A673 (cell line): Measurements from ENCODE around the gene RAX2. TPM values are rescaled to one million over a fixed set of nuclear protein-coding genes. Genes with fewer than 3 reads are reported as not detected.

ENCODE experiments used
- BruUV-seq: library from RNA; stranded (reverse); fragments of 400-500 nt; replicated peaks from 2 replicates; lab custom pipeline; 2021; lab: Mats Ljungman, UMichigan
- CTCF ChIA-PET: fragments of 300-600 bp; sonication (Branson Sonifier 250); formaldehyde crosslinking; loops from one replicate; lab custom pipeline; 2022; ENCODE audit warnings: antibody characterized with exemption; lab: Charles Lee
- POLR2A ChIA-PET: fragments of 300-600 bp; sonication (Branson Sonifier 250); formaldehyde crosslinking; loops from one replicate; lab custom pipeline; 2022; ENCODE audit warnings: antibody characterized with exemption; ENCODE audit not compliant: low non-redundant PET; lab: Charles Lee
- DNase-seq: peaks from one replicate; pipeline ENCODE4 v3.0.0-alpha.2; 2015; ENCODE audit warnings: low spot score
- H3K27ac ChIP-seq: fragments of 200-600 bp; sonication (generic); 2 replicates; pipeline ENCODE4 v1.5.1; 2016; ENCODE audit warnings: mixed run types, low read depth, mild to moderate bottlenecking, mixed read lengths, antibody characterized with exemption, low read length; ENCODE audit not compliant: poor library complexity, severe bottlenecking
- H3K27me3 ChIP-seq: fragments of 200-600 bp; sonication (generic); replicated peaks from 2 replicates; pipeline ENCODE4 v1.6.1; 2017; ENCODE audit warnings: mixed run types, low read depth, mild to moderate bottlenecking, mixed read lengths, antibody characterized with exemption, low read length; ENCODE audit not compliant: insufficient read depth, poor library complexity
- H3K36me3 ChIP-seq: fragments of 200-600 bp; sonication (generic); 2 replicates; pipeline ENCODE4 v1.6.1; 2016; ENCODE audit warnings: mixed run types, mild to moderate bottlenecking, mixed read lengths, antibody characterized with exemption, low read length; ENCODE audit not compliant: insufficient read depth, poor library complexity, severe bottlenecking
- H3K4me1 ChIP-seq: fragments of 200-600 bp; sonication (generic); 2 replicates; pipeline ENCODE4 v1.6.1; 2017; ENCODE audit warnings: mixed run types, mild to moderate bottlenecking, mixed read lengths, antibody characterized with exemption, low read length; ENCODE audit not compliant: insufficient read depth, poor library complexity, severe bottlenecking
- H3K4me3 ChIP-seq: fragments of 200-600 bp; sonication (generic); 2 replicates; pipeline ENCODE4 v1.5.1; 2016; ENCODE audit warnings: low read depth, mixed run types, mild to moderate bottlenecking, mixed read lengths, low read length; ENCODE audit not compliant: poor library complexity, severe bottlenecking
- H3K9me3 ChIP-seq: fragments of 200-600 bp; sonication (generic); 2 replicates; pipeline ENCODE4 v1.6.1; 2016; ENCODE audit warnings: mixed run types, low read depth, mild to moderate bottlenecking, mixed read lengths, antibody characterized with exemption, low read length; ENCODE audit not compliant: poor library complexity, severe bottlenecking
- CTCF ChIP-seq: fragments of 300-800, 200-600 bp; sonication (generic); conservative IDR thresholded peaks from 2 replicates; pipeline ENCODE4 v1.5.1; 2017; ENCODE audit warnings: low read depth, mild to moderate bottlenecking, antibody characterized with exemption, low read length, moderate library complexity, mixed read lengths
- EZH2 ChIP-seq: fragments of 200-600 bp; sonication (generic); IDR thresholded peaks from 2 replicates; pipeline ENCODE4 v1.6.1; 2017; ENCODE audit warnings: borderline replicate concordance, low read depth, mild to moderate bottlenecking, mixed read lengths, antibody characterized with exemption, low read length; ENCODE audit not compliant: poor library complexity, severe bottlenecking
- intact Hi-C: fragments of 100-400 bp; cut with micrococcal nuclease; formaldehyde crosslinking; loops from one replicate; pipeline ENCODE4 v1.10.0; 2022; ENCODE audit not compliant: unreplicated experiment
- total RNA-seq: library from RNA; stranded (reverse); gene quantifications from 2 replicates; pipeline ENCODE4 v1.2.3, GENCODE V29; 2021

Gene RAX2
- total RNA-seq, 1 experiment from 2014 or later, result not detected

GRCh38 chr19:3738477-3739220 is 33.4 kb downstream of the RAX2 start:
- TF ChIP-seq EZH2, result no peak
- TF ChIP-seq CTCF, result no peak
- intact Hi-C loops, result no loop called here
- H3K27ac ChIP-seq, result no peak overlapping the region
- no peaks in the 10 kb centered on the region for H3K9me3 ChIP-seq
- no peaks in the 10 kb centered on the region for H3K27me3 ChIP-seq
- no peaks in the 10 kb centered on the region for H3K36me3 ChIP-seq
- no peaks in the 10 kb centered on the region for H3K4me1 ChIP-seq
- POLR2A ChIA-PET, result no interaction called here
- no TSS peak for BruUV-seq
- CTCF ChIA-PET, result no interaction called here
- no peak for DNase-seq
- H3K4me3 ChIP-seq, result no peak overlapping the region

- Histone ChIP-seq H3K36me3 (no peaks in the 10 kb centered on the region), H3K9me3 (no peaks in the 10 kb centered on the region), H3K27ac (no peak overlapping the region), H3K27me3 (no peaks in the 10 kb centered on the region), H3K4me3 (no peak overlapping the region), H3K4me1 (no peaks in the 10 kb centered on the region)
- DNase-seq, result no peak
- no TSS peak for BruUV-seq
- CTCF ChIA-PET, result no interaction called here
- POLR2A ChIA-PET, result no interaction called here
- intact Hi-C loops, result no loop called here
- TF ChIP-seq EZH2 (no peak), CTCF (no peak)
These were observed 34.4 kb downstream of the RAX2 start for GRCh38 chr19:3737487-3738205.

- Histone ChIP-seq H3K27me3 (no peaks in the 10 kb centered on the region), H3K4me3 (no peak overlapping the region), H3K4me1 (no peaks in the 10 kb centered on the region), H3K27ac (no peak overlapping the region), H3K36me3 (no peaks in the 10 kb centered on the region), H3K9me3 (no peaks in the 10 kb centered on the region)
- CTCF ChIA-PET, result no interaction called here
- TF ChIP-seq CTCF (no peak), EZH2 (no peak)
- POLR2A ChIA-PET, result no interaction called here
- intact Hi-C loops, result no loop called here
- BruUV-seq, result no TSS peak
- no peak for DNase-seq
These were observed 35.8 kb downstream of the RAX2 start for GRCh38 chr19:3736106-3736724.
